ENCODE data around the gene DCHS1.

Gene DCHS1

DNA sequence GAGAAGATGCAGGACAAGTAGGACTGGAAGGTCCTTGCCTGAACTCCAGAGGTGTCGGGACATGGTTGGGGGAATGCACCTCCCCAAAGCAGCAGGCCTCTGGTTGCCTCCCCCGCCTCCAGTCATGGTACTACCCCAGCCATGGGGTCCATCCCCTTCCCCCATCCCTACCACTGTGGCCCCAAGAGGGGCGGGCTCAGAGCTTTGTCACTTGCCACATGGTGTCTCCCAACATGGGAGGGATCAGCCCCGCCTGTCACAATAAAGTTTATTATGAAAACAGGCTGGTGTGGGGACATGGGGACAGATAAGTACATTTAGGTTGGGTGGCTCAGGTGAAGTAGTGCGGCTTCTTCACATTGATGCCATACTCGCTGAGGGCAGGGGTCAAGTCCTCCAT, 45.0 kb downstream of the DCHS1 start:
- H3K9ac ChIP-seq (ENCODE audit: low read length): no peak overlapping the region
- H3K27me3 ChIP-seq (ENCODE audit: low read depth, low read length): no peaks in the 10 kb centered on the region
- H3K4me3 ChIP-seq (ENCODE audit: low read length): no peak overlapping the region
- H3K79me2 ChIP-seq (ENCODE audit: low read length): peaks cover 21% of the 10 kb centered on the region
- H3K9me3 ChIP-seq (ENCODE audit: insufficient read depth, low read length): no peaks in the 10 kb centered on the region
- H3K4me1 ChIP-seq (ENCODE audit: low read length): peaks cover 41% of the 10 kb centered on the region
- 0 out of 2 replicates have a peak, but pooled peaks cover 4% of the 10 kb centered on the region for H4K20me1 ChIP-seq (ENCODE audit: insufficient read depth, low read length)
- peak overlapping the region; percentile 90 for H3K4me2 ChIP-seq (ENCODE audit: low read length)
- H2AFZ ChIP-seq (ENCODE audit: low read depth, low read length): no peak overlapping the region
- peaks cover 46% of the 10 kb centered on the region for H3K36me3 ChIP-seq (replicated peaks; ENCODE audit: low read depth, low read length)
- no peak for TF ChIP-seq EZH2phosphoT487 (IDR thresholded peaks at IDR 0.05; ENCODE audit: low read depth)
- TF ChIP-seq, protein P1, sequence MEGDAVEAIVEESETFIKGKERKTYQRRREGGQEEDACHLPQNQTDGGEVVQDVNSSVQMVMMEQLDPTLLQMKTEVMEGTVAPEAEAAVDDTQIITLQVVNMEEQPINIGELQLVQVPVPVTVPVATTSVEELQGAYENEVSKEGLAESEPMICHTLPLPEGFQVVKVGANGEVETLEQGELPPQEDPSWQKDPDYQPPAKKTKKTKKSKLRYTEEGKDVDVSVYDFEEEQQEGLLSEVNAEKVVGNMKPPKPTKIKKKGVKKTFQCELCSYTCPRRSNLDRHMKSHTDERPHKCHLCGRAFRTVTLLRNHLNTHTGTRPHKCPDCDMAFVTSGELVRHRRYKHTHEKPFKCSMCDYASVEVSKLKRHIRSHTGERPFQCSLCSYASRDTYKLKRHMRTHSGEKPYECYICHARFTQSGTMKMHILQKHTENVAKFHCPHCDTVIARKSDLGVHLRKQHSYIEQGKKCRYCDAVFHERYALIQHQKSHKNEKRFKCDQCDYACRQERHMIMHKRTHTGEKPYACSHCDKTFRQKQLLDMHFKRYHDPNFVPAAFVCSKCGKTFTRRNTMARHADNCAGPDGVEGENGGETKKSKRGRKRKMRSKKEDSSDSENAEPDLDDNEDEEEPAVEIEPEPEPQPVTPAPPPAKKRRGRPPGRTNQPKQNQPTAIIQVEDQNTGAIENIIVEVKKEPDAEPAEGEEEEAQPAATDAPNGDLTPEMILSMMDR (IDR thresholded peaks at IDR 0.05; ENCODE audit: low read depth, low read length): no peak
- H3K27ac ChIP-seq (ENCODE audit: low read length): no peak overlapping the region

DNA sequence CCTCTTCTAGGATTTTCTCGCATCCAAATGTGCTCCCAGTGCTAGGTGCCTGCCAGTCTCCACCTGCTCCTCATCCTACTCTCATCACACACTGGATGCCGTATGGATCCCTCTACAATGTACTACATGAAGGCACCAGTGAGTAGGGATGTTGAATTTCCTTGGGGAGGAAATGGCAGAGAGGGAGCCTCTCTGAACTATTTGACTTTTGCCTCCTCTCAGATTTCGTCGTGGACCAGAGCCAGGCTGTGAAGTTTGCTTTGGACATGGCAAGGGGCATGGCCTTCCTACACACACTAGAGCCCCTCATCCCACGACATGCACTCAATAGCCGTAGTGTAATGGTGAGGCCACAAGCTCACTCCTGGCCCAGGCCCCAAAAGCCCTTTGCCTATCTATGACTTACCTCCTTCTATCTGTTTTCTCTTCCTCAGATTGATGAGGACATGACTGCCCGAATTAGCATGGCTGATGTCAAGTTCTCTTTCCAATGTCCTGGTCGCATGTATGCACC, 46.0 kb downstream of the DCHS1 start:
- peaks cover 39% of the 10 kb centered on the region for H3K36me3 ChIP-seq (replicated peaks; ENCODE audit: low read depth, low read length)
- H3K4me1 ChIP-seq (ENCODE audit: low read length): peaks cover 52% of the 10 kb centered on the region
- no peak overlapping the region for H3K4me2 ChIP-seq (ENCODE audit: low read length)
- no peak overlapping the region for H2AFZ ChIP-seq (ENCODE audit: low read depth, low read length)
- H4K20me1 ChIP-seq (ENCODE audit: insufficient read depth, low read length): 0 out of 2 replicates have a peak, but pooled peaks cover 4% of the 10 kb centered on the region
- peaks cover 29% of the 10 kb centered on the region for H3K79me2 ChIP-seq (ENCODE audit: low read length)
- no peaks in the 10 kb centered on the region for H3K27me3 ChIP-seq (ENCODE audit: low read depth, low read length)
- H3K4me3 ChIP-seq (ENCODE audit: low read length): no peak overlapping the region
- H3K27ac ChIP-seq (ENCODE audit: low read length): no peak overlapping the region
- H3K9ac ChIP-seq (ENCODE audit: low read length): no peak overlapping the region
- H3K9me3 ChIP-seq (ENCODE audit: insufficient read depth, low read length): no peaks in the 10 kb centered on the region
- TF ChIP-seq EZH2phosphoT487 (IDR thresholded peaks at IDR 0.05; ENCODE audit: low read depth): no peak
- TF ChIP-seq, protein P1 (IDR thresholded peaks at IDR 0.05; ENCODE audit: low read depth, low read length): no peak

DNA sequence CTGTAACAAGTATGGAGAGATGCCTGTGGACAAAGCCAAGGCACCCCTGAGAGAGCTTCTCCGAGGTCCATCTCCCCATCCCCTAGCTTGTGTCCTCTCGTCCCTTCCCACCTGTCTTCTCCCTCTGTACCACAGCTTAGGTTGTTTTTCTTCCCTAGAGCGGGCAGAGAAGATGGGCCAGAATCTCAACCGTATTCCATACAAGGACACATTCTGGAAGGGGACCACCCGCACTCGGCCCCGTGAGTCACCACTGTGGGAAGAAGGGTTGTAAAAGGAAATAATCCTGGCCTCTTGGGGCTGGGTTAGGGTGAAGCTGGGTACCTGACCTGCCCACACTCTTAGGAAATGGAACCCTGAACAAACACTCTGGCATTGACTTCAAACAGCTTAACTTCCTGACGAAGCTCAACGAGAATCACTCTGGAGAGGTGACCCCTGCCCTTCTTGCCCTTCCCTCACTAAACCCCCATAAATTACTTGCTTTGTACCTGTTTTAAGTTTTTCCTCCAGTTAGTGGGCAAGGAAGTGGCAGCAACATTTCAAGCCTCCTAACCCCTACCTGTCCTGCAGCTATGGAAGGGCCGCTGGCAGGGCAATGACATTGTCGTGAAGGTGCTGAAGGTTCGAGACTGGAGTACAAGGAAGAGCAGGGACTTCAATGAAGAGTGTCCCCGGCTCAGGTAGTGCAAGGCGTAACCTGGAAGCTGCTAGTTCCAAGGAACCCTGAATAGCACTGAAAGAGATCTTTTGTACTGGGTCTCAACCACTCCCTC, 46.7 kb downstream of the DCHS1 start:
- Histone ChIP-seq H3K27ac (ENCODE audit: low read length) (no peak overlapping the region), H3K79me2 (ENCODE audit: low read length) (peaks cover 36% of the 10 kb centered on the region), H2AFZ (ENCODE audit: low read depth, low read length) (no peak overlapping the region), H3K4me2 (ENCODE audit: low read length) (no peak overlapping the region), H3K9ac (ENCODE audit: low read length) (no peak overlapping the region), H4K20me1 (ENCODE audit: insufficient read depth, low read length) (0 out of 2 replicates have a peak, but pooled peaks cover 4% of the 10 kb centered on the region), H3K4me3 (ENCODE audit: low read length) (no peak overlapping the region), H3K9me3 (ENCODE audit: insufficient read depth, low read length) (no peaks in the 10 kb centered on the region), H3K36me3 (replicated peaks; ENCODE audit: low read depth, low read length) (peaks cover 39% of the 10 kb centered on the region), H3K4me1 (ENCODE audit: low read length) (peaks cover 54% of the 10 kb centered on the region), H3K27me3 (ENCODE audit: low read depth, low read length) (no peaks in the 10 kb centered on the region)
- no peak for TF ChIP-seq EZH2phosphoT487 (IDR thresholded peaks at IDR 0.05; ENCODE audit: low read depth)
- TF ChIP-seq, protein P1 (IDR thresholded peaks at IDR 0.05; ENCODE audit: low read depth, low read length): no peak

DNA sequence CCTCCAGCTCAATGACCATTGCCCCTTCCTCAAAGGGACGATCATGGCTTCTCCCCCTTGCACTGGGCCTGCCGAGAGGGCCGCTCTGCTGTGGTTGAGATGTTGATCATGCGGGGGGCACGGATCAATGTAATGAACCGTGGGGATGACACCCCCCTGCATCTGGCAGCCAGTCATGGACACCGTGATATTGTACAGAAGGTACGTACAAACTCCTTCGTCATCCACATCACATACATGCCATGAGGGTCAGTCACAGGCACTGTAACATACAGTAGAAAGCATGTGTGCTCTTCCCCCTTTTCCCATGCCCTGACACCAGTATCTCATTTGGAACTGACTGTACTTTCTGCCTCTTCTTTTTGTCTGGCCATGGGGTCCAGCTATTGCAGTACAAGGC, 47.6 kb downstream of the DCHS1 start:
- Histone ChIP-seq H3K4me1 (ENCODE audit: low read length) (peaks cover 49% of the 10 kb centered on the region), H2AFZ (ENCODE audit: low read depth, low read length) (no peak overlapping the region), H3K27me3 (ENCODE audit: low read depth, low read length) (no peaks in the 10 kb centered on the region), H3K36me3 (replicated peaks; ENCODE audit: low read depth, low read length) (peaks cover 39% of the 10 kb centered on the region), H3K4me2 (ENCODE audit: low read length) (peak overlapping the region; percentile 77), H3K27ac (ENCODE audit: low read length) (peak overlapping the region; percentile 89), H4K20me1 (ENCODE audit: insufficient read depth, low read length) (0 out of 2 replicates have a peak, but pooled peaks cover 4% of the 10 kb centered on the region), H3K79me2 (ENCODE audit: low read length) (peaks cover 45% of the 10 kb centered on the region), H3K9ac (ENCODE audit: low read length) (peak overlapping the region; percentile 53; the same call in 1 of the 2 replicates), H3K4me3 (ENCODE audit: low read length) (no peak overlapping the region), H3K9me3 (ENCODE audit: insufficient read depth, low read length) (no peaks in the 10 kb centered on the region)
- no peak for TF ChIP-seq EZH2phosphoT487 (IDR thresholded peaks at IDR 0.05; ENCODE audit: low read depth)
- TF ChIP-seq, protein P1 (IDR thresholded peaks at IDR 0.05; ENCODE audit: low read depth, low read length): no peak
